Suprapubic skin (tissue), 4 donors: ENCODE results near the gene GRIP2.

Experiments
- EP300 ChIP-seq: sonication (generic); formaldehyde crosslinking; IDR thresholded peaks from one replicate; pipeline ENCODE4 v1.6.1; 2017; ENCODE audit warnings: antibody characterized with exemption
- POLR2AphosphoS5 ChIP-seq, 3 donors: sonication (generic); formaldehyde crosslinking; IDR thresholded peaks; one replicate each; pipeline ENCODE4 v1.6.1; 2017; ENCODE audit warnings: antibody characterized with exemption in 3 of 3
- TF ChIP-seq, protein P1 (sequence below), 2 donors: fragments of 200-600 bp in 1 of 2; fragments of 450-650 bp in 1 of 2; sonication (generic) in 1 of 2; IDR thresholded peaks; one replicate each; pipeline ENCODE4 v1.5.1; 2016 to 2019; ENCODE audit warnings: antibody characterized with exemption in 2 of 2, mild to moderate bottlenecking in 1 of 2, moderate library complexity in 1 of 2

DNA sequence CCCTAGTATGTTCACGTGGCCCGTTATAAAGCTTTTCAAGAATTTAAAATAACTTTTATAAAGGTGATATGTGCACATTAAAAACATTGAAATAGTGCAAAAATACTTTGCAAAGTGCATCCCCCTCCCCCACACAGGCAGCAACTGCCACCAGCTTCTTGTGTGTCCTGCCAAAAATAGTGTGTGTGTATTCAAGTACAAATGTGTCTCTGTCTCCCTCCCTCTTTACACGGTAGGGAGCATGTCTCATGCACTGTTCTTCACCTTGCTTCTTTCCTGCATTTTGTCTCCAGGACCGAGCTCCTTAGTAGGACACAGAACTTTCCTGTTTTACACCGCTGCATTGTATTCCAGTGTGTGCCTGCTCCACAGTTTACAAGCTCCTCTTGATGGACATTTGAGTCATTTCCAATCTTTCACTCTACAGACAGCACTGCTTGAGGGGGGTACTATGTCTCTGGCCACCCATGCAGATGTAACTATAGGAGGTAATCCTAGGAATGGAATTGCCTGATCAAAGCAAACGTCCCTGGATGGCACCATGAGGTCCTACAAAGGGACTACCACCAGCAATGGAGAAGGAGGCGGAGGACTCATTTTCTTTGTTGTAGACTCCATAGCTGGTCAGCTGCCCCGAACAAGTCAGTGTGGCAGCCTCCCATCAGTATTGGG, 85.4 kb downstream of the GRIP2 start:
- TF ChIP-seq, protein P1, sequence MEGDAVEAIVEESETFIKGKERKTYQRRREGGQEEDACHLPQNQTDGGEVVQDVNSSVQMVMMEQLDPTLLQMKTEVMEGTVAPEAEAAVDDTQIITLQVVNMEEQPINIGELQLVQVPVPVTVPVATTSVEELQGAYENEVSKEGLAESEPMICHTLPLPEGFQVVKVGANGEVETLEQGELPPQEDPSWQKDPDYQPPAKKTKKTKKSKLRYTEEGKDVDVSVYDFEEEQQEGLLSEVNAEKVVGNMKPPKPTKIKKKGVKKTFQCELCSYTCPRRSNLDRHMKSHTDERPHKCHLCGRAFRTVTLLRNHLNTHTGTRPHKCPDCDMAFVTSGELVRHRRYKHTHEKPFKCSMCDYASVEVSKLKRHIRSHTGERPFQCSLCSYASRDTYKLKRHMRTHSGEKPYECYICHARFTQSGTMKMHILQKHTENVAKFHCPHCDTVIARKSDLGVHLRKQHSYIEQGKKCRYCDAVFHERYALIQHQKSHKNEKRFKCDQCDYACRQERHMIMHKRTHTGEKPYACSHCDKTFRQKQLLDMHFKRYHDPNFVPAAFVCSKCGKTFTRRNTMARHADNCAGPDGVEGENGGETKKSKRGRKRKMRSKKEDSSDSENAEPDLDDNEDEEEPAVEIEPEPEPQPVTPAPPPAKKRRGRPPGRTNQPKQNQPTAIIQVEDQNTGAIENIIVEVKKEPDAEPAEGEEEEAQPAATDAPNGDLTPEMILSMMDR (IDR thresholded peaks at IDR 0.05) = no peak
- no peak for TF ChIP-seq POLR2AphosphoS5 (IDR thresholded peaks at IDR 0.05)
- no peak for TF ChIP-seq EP300
